WI38 (cell line): ENCODE measurements around the gene CRLF2.
"Not testable (repeated sequence)": the region's sequence is repeated elsewhere in the genome, so short reads cannot be mapped to it uniquely, and the experiment has no call there.

Experiments
- H3K4me3 ChIP-seq: 2 replicates; pipeline ENCODE4 v1.5.1; 2011; ENCODE audit warnings: low read depth, mild to moderate bottlenecking, control low read depth, low read length
- TF ChIP-seq, protein P1 (sequence below): IDR thresholded peaks from 2 replicates; pipeline ENCODE4 v1.5.1; 2012; ENCODE audit warnings: low read depth, mild to moderate bottlenecking, control low read depth, low read length

Gene CRLF2

DNA sequence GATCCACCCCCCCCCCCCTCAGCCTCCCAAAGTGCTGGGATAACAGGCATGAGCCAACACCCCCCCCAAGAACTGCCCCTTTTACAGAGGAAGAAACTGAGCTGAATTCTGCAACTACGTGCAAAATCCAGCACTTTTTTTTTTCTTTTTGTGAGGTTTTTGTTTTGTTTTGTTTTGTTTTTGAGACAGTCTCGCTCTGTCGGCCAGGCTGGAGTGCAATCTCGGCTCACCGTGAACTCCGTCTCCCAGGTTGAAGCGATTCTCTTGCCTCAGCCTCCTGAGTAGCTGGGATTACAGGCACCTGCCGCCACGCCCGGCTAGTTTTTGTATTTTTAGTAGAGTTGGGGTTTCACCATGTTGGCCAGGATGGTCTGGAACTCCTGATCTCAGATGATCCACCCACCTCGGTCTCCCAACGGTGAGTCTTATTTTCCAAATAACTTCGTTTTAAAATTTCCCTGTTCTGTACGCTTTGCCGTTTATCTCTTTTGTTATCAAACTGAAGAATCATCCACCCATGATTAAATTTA lies 4.9 kb downstream of the CRLF2 start:
- H3K4me3 ChIP-seq = no peak overlapping the region
- TF ChIP-seq, protein P1, sequence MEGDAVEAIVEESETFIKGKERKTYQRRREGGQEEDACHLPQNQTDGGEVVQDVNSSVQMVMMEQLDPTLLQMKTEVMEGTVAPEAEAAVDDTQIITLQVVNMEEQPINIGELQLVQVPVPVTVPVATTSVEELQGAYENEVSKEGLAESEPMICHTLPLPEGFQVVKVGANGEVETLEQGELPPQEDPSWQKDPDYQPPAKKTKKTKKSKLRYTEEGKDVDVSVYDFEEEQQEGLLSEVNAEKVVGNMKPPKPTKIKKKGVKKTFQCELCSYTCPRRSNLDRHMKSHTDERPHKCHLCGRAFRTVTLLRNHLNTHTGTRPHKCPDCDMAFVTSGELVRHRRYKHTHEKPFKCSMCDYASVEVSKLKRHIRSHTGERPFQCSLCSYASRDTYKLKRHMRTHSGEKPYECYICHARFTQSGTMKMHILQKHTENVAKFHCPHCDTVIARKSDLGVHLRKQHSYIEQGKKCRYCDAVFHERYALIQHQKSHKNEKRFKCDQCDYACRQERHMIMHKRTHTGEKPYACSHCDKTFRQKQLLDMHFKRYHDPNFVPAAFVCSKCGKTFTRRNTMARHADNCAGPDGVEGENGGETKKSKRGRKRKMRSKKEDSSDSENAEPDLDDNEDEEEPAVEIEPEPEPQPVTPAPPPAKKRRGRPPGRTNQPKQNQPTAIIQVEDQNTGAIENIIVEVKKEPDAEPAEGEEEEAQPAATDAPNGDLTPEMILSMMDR = no peak

DNA sequence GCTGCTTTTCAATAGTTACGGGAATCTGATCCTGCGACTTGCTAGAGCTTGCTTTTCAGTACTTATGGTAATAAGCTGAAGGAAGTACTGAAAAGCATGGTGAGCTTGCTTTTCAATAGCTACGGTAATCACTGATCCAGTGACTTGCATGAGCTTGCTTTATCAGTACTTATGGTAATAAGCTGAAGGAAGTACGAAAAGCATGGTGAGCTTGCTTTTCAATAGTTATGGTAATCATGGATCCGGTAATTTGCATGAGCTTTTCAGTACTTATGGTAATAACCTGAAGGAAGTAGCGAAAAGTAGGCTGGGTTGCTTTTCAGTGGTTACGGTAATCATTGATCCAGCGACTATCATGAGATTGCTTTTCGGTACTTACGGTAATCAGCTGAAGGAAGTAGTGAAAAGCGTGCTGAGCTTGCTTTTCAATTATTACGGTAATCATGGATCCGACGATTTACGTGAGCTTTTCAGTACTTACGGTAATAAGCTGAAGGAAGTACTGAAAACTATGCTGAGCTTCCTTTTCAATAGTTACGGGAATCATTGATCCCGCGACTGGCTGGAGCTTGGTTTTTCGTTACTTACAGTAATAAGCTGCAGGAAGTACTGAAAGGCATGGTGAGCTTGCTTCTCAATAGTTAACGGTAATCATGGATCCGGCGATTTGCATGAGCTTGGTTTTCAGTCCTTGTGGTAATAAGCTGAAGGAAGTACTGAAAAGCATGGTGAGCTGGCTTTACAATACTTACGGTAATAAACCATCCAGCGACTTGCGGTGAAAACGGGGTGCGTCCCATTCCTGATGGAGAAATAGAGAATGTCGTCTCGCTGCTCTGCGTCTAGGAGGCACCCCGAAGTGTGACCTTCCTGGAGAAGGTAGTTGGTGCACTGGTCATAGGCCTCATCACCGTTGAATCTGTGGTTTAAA lies 6.5 kb downstream of the CRLF2 start:
- H3K4me3 ChIP-seq = no peak overlapping the region
- TF ChIP-seq, protein P1 = no peak

DNA sequence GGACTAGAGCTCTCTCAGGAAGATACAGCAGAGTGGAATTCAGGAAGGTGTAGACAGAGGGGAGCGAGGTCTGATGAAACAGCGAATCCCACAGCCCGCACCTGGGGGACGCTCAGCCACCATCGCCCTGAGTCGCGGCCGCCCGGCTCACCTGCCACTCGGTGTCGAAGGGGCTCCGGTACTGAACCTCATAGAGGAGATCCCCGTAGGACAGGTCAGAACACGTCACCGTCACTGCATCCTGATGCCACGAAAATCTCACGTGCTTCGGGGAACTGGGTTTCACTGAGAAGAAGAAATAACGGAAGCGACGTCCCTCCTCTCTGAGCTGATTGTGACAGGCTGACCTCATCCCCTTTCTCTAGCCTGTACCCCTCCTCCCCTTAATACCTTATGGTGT lies 10.2 kb downstream of the CRLF2 start:
- H3K4me3 ChIP-seq = no peak overlapping the region
- TF ChIP-seq, protein P1 = no peak

DNA sequence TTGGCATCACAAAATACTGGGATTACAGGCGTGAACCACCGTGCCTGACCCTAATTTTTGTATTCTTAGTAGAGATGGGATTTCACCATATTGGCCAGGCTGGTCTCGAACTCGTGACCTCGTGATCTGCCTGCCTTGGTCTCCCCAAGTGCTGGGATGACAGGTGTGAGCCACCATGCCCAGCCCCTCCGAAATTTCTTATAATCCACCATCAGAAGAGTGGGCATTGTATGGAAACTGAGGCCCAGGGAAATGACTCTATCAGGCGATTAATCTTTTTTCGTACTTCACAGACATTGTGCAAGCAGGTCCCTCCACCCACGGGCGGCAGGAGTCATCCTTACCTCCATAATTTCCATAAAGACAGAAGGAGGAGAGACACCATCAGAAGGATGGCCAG lies 16.0 kb downstream of the CRLF2 start:
- no peak overlapping the region for H3K4me3 ChIP-seq
- TF ChIP-seq, protein P1 = no peak

DNA sequence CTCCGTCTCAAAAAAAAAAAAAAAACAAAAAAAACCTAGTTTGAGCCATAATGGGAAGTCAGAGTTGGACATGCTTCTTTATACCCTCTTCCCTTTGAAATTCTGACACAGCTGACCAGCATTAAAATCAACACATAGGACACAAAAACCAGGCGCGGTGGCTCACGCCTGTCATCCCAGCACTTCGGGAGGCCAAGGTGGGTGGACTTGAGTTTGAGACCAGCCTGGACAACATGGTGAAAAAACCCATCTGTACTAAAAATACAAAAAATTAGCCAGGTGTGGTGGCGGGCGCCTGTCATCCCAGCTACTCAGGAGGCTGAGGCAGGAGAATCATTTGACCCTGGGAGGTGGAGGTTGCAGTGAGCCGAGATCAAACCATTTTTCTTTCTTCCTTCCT lies 20.3 kb downstream of the CRLF2 start:
- H3K4me3 ChIP-seq = not testable (repeated sequence)

DNA sequence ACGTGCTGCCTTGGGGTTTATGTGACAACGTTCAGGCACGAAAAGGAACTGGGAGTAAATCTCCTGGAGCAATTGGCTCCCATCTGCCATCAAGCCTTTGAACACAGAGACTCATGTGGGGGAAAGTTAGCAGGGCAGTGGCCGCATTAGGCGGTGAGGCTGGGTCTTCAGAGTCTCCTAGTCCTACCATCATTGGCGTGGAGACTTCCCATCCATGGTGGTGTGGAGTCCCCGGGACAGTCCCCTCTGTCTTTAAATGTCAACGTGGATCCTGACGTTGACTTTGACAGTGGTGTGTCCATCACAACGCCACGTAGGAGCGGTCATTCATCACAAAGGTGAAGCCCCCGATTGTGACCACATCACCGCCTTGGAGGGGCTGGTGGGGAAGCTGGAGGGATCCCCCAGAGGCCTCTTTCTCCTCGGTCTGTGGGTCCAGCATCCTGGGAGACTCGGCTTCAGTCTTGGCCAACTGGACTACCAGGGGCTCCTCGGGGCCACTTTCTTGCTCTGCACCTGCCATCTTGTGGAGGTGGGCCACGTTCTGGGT lies 21.8 kb downstream of the CRLF2 start:
- TF ChIP-seq, protein P1 = no peak
- no peak overlapping the region for H3K4me3 ChIP-seq

DNA sequence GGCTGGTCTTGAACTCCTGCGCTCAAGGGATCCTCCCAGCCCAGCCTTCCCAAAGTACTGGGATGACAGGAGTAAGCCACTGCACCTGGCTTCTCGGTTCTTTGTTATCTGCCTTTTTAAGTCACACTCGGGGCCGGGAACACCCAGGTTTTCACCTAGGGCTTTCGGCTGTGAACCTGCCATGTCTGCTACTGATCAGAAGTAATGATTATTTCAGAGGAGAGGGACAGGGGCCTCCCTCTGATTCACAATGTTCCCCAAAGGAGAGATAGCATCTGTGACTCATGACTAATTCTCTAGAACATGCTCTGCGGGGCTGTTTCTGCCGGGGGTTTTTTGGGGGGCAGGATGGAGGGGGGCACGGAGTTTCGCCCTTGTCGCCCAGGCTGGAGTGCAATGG lies 26.9 kb downstream of the CRLF2 start:
- H3K4me3 ChIP-seq = no peak overlapping the region

More for the DNA sequence above, 26.9 kb downstream of the CRLF2 start:
- TF ChIP-seq, protein P1 = no peak
